ENCODE data around the gene MAGEA9B.

DNA sequence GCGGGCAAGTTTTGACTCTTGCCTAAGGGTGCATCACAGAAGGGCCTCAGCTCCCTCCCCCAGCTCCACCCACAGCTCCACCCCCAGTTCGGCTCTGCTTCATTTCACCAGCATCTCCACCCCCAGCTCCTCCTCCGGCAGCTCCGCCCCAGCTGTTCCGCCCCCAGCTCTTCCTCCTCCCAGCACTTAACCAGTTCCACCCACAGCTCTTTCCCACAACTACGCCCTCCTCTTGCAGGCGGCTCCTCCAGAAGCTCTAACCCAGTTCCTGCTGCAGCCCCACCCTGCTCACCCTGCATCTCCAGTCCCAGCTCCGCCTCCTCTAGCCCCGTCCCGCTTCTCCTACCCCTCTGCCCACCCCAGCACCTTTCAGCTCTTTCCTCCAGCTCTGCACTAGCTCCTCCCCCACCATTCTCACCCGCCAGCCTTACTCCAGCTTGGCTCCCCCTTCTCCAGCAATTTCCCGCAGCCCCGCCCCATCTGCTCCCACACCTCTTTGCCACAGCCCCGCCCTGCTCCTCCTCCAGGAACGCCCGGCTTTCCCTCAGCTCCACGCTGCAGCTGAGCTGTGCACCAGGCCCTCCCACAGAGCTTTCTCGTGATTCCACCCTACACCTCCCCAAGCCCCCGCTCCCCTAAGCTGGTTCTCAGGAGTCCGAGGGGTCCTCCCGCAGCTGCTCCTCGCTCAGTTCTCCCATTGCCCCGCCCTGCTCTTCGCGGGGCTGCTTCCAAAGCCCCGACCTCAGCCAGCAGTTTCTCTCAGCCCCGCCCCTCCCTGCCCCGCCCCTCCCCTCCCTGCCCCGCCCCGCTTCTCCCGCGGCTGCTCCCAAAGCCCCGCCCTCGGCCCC is 47.8 kb downstream of the MAGEA9B start:
- TF ChIP-seq, protein P1, sequence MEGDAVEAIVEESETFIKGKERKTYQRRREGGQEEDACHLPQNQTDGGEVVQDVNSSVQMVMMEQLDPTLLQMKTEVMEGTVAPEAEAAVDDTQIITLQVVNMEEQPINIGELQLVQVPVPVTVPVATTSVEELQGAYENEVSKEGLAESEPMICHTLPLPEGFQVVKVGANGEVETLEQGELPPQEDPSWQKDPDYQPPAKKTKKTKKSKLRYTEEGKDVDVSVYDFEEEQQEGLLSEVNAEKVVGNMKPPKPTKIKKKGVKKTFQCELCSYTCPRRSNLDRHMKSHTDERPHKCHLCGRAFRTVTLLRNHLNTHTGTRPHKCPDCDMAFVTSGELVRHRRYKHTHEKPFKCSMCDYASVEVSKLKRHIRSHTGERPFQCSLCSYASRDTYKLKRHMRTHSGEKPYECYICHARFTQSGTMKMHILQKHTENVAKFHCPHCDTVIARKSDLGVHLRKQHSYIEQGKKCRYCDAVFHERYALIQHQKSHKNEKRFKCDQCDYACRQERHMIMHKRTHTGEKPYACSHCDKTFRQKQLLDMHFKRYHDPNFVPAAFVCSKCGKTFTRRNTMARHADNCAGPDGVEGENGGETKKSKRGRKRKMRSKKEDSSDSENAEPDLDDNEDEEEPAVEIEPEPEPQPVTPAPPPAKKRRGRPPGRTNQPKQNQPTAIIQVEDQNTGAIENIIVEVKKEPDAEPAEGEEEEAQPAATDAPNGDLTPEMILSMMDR (IDR thresholded peaks at IDR 0.05; ENCODE audit: low read depth, low read length, missing input control), result no peak
- TF ChIP-seq, protein P2, sequence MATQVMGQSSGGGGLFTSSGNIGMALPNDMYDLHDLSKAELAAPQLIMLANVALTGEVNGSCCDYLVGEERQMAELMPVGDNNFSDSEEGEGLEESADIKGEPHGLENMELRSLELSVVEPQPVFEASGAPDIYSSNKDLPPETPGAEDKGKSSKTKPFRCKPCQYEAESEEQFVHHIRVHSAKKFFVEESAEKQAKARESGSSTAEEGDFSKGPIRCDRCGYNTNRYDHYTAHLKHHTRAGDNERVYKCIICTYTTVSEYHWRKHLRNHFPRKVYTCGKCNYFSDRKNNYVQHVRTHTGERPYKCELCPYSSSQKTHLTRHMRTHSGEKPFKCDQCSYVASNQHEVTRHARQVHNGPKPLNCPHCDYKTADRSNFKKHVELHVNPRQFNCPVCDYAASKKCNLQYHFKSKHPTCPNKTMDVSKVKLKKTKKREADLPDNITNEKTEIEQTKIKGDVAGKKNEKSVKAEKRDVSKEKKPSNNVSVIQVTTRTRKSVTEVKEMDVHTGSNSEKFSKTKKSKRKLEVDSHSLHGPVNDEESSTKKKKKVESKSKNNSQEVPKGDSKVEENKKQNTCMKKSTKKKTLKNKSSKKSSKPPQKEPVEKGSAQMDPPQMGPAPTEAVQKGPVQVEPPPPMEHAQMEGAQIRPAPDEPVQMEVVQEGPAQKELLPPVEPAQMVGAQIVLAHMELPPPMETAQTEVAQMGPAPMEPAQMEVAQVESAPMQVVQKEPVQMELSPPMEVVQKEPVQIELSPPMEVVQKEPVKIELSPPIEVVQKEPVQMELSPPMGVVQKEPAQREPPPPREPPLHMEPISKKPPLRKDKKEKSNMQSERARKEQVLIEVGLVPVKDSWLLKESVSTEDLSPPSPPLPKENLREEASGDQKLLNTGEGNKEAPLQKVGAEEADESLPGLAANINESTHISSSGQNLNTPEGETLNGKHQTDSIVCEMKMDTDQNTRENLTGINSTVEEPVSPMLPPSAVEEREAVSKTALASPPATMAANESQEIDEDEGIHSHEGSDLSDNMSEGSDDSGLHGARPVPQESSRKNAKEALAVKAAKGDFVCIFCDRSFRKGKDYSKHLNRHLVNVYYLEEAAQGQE (IDR thresholded peaks at IDR 0.05), result no peak
- TF ChIP-seq JUND (IDR thresholded peaks at IDR 0.05) (no peak), FOXA1 (IDR thresholded peaks at IDR 0.05) (no peak)

All from liver (tissue), 3 donors.